Transverse colon (tissue), 4 donors: ENCODE results near the gene HPS3.

Source experiments
- CTCF ChIP-seq, 5 experiments: fragments of 200-600 bp in 3 of 5; fragments of 450-650 bp in 2 of 5; sonication (generic) in 3 of 5; IDR thresholded peaks; 1 replicate in 2 of 5; 2 replicates in 3 of 5; pipeline ENCODE4 v1.5.1; 2016 to 2017; ENCODE audit warnings: antibody characterized with exemption in 5 of 5, inconsistent platforms in 3 of 5, mild to moderate bottlenecking in 2 of 5, moderate library complexity in 1 of 5
- EP300 ChIP-seq: sonication (generic); formaldehyde crosslinking; IDR thresholded peaks from one replicate; pipeline ENCODE4 v1.6.1; 2017; ENCODE audit warnings: antibody characterized with exemption, low read depth
- POLR2A ChIP-seq: fragments of 450-650 bp; IDR thresholded peaks from one replicate; pipeline ENCODE4 v1.6.1; 2016; ENCODE audit warnings: antibody characterized with exemption, mild to moderate bottlenecking, moderate library complexity
- POLR2AphosphoS5 ChIP-seq, 3 donors: sonication (generic); formaldehyde crosslinking; IDR thresholded peaks; one replicate each; pipeline ENCODE4 v1.6.1; 2016; ENCODE audit warnings: antibody characterized with exemption in 3 of 3

GRCh38 chr3:149091983-149092382, 37.5 kb upstream of the HPS3 start:
- TF ChIP-seq CTCF (IDR thresholded peaks at IDR 0.05): no peak
- TF ChIP-seq POLR2A: no peak
- TF ChIP-seq EP300: no peak
- TF ChIP-seq POLR2AphosphoS5 (IDR thresholded peaks at IDR 0.05): no peak
